NCI-H526 (cell line): ENCODE measurements around the gene RAD51B.
"Not testable (repeated sequence)": the region's sequence is repeated elsewhere in the genome, so short reads cannot be mapped to it uniquely, and the experiment has no call there.

Experiments
- DNase-seq, 2 experiments: peaks; one replicate each; lab custom pipeline; 2025; lab: John Stamatoyannopoulos, UW

RAD51B gene

GRCh38 chr14:67984274-67984673 is 164.7 kb downstream of the RAD51B start:
- no peak for DNase-seq

- no peak for DNase-seq
Observed at GRCh38 chr14:67986131-67986841, 166.7 kb downstream of the RAD51B start.

GRCh38 chr14:67987606-67988005 is 168.0 kb downstream of the RAD51B start:
- DNase-seq = no peak

DNA sequence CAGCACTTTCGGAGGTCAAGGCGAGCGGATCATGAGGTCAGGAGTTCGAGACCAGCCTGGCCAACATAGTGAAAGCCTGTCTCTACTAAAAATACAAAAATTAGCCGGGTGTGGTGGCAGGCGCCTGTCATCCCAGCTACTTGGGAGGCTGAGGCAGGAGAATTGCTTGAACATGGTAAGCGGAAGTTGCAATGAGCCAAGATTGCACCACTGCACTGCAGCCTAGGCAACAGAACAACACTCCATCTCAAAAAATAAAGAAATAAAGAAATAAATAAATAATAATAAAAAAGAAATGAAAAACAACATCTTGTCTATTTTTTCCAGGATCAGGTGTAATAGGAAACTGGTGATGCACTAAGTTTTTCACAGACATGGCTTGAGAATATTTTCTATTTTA is 168.6 kb downstream of the RAD51B start:
- not testable (repeated sequence) for DNase-seq

GRCh38 chr14:67990576-67990975 is 171.0 kb downstream of the RAD51B start:
- no peak for DNase-seq

DNA sequence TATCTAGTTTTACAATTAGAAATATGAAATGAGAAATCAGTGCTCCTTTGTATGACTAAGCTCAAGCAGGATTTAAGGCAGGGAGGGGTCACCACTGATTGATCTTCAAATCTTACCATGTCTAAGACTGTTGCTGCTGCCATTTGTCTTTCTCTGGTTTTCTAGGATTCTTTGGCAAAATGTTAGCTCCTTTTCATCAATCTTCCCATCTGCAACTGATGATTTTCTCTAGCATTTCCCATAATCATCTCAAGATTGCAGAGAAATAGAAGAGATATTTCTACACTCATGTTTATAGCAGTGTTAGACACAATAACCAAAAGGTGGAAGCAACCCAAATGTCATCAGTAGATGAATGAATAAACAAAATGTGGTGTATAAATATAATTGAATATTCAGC is 175.0 kb downstream of the RAD51B start:
- no peak for DNase-seq

GRCh38 chr14:67996235-67996634 is 176.7 kb downstream of the RAD51B start:
- no peak for DNase-seq

DNA sequence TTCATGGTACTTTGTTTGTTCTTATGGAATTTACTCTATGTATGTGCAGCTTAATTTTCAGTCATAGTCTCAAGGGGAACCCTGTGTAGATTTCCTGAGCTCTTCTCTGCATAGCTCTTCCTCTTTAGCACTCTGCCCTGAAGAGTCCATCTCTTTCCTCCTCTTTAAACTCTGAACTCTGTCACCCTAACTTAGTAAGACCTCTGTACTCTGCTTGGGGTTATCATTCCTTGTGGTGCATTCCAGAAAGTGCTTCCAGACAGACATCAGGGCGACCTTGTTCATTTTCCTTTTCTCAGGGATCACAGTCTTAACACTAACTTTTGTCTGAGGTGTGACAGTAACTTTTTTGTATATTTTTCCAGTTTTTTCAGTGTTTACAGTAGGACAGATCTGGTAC is 179.3 kb downstream of the RAD51B start:
- no peak for DNase-seq

DNA sequence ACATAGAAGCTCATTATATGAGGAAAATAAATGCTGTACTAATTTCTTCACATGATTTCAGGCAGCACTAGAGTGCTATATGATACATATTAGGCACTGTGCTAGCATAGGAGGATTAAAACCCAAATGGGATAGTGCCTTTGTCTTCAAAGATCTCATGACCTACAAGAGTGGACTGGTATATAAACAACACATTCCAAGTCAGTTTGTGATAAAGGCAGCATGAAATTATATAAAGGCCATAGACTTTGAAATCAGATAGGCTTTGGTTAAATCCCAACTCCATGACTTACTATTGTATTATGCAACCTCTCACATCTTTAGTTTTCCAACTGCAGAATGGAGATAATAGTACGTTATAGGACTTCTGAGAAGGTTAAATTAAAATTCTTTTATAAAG is 179.7 kb downstream of the RAD51B start:
- no peak for DNase-seq

DNA sequence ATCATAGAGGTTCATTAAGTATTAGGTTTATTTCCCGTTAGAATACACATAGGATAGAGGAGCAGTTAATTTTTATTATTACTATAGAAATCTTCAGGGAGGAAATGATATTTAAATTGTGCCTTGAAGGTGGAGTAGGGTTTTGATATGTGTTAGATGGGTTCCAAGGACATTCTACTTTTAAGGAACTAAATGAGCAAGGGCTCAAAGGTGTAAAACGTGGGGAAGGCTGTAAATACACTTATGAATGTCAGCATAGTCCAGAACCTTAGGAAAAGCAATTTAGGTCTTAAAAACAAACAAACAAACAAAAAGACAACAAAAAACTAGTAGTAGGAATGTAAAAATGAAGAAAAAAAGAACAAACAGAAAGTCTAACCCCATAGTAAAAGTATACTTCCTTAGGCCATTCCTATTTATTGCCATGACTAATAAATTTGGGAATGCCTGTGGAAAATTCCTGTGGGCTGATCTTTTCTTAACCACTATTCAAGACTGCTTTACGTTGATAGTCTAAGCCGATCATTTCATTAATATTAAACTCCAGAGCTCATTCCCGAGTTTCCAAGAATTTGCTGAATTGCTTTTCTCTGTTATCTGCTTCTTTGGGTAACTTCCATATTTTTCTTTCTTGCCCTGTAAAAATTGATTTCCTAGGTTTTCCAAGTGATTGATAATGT is 180.3 kb downstream of the RAD51B start:
- no peak for DNase-seq

DNA sequence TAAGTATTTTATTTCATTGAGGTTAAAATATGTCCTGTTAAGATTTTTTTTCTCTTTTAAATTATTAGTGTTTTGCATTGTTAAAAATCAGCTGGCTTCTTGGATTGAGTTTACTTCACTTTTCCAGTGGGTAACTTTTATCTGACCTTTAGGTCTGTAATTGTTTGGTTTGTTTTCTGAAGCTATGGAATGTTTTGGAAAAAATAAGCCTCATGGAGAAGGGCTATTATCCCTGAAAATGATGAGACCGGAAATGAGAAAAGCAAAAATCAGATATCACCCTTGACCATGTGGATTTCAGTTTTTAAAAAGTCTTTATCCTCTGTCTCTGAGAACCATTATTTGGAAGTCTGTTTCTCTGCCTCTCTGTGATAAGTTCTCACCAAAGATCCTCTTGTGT is 180.9 kb downstream of the RAD51B start:
- DNase-seq = no peak

DNA sequence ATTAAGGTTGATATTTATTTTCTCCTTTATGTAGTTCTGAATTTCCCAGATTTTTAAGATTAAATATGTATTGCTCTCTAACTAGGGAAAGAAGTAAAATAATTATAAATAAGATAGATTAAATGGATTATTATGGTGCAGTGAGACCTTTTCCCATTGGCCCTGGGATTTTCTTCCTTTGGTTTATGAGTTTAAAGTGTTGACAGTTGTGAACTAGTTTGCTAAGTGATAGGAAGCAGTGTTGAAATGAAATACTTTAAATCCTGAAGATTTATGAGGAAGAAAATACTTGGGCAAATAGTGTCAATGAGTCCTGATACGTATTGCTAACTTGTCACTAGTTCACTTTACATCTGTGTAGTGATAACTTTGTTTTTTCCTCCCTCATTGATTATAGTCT is 188.9 kb downstream of the RAD51B start:
- no peak for DNase-seq

- DNase-seq = no peak
Observed at GRCh38 chr14:68011406-68012028, 191.9 kb downstream of the RAD51B start.

DNA sequence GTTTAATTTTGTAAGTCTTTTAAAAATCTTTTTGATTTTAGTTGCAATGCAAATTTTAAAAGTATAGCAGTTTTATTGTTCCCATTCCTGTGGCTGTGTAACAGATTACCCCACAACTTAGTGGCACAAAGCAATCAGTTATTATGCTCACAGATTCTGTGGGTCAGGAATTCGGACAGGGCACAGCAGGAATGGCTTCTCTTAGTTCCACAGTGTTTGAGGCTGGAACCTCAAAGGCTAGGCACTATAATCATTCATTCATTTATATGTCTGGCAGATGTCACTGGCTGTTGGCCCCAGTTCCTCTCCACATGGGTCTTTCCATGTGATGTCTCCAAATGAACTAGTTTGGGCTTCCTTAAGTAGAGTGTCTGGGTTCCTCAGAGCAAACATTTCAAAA is 193.3 kb downstream of the RAD51B start:
- peak in 1 of 2 experiments; percentile 17 for DNase-seq

DNA sequence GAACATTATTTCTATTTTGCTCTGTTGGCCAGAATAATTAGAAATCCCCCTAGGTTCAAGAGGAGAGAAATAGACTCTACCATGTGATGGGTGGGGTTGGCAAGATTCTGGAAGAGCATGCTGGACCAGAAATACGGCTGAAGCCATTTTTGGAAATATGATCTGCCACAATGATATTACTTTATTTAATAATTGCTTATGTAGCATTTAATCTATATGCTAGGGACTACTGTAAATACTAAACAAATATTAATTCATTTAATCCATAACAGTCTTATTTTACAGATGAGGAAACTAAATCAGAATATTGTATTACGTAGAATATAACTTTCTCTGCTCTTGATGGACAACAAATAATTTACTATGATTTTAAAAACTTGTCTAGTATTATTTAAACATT is 193.7 kb downstream of the RAD51B start:
- no peak for DNase-seq

DNA sequence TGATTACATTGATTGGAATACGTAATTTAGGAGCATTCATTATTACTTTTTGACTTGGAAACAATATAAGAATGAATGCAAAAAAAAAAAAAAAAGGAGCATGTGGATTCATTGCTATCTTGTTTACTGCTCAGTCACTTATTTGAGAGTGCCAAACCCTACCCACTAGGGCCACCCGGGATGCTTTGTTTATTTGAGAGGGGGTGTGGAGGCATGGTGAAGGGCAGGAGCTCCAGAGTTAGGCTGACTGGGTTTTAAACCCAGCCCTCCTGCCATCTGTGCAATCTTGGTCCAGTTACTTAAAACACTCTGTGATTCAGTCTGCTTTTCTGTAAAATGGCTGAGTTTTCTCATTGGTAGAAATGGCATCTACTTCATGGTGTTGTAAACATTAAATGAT is 195.2 kb downstream of the RAD51B start:
- DNase-seq = no peak

DNA sequence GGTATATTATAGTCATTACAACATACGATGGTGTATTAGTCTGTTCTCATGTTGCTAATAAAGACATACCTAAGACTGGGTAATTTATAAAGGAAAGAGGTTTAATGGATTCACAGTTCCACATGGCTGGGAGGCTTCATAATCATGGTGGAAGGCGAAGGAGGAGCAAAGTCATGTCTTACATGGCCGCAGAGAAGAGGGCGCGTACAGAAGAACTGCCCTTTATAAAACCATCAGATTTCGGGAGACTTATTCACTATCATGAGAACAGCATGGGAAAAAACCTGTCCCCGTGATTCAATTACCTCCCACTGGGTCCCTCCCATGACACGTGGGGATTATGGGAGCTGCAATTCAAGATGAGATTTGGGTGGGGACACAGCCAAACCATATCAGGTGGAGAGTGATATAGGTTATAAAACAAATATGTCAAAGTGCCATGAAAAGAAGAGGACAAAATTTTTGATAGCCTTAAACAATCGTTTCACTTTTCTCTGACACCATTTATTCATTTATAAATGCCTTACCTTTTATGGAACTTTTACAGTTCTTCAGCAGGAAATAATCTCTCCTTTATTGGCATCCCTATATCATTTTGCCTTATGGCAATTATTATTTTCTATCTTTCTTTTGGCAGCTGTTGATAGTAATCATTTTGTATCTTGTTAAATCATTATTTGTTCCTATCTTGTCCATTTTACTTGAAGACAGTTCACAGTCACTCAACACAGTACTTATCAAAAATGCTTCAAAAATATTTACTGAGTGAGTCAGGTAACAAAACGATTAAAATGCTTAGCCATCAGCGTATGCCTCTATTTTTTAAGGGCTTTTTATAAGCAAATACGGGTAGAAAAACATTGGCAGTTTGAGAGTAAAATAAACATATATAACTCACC is 196.0 kb downstream of the RAD51B start:
- DNase-seq = no peak

GRCh38 chr14:68016255-68016914 is 196.8 kb downstream of the RAD51B start:
- no peak for DNase-seq

- DNase-seq = peak; percentile 76 to 77
Observed at GRCh38 chr14:68018598-68018997, 199.0 kb downstream of the RAD51B start.

DNA sequence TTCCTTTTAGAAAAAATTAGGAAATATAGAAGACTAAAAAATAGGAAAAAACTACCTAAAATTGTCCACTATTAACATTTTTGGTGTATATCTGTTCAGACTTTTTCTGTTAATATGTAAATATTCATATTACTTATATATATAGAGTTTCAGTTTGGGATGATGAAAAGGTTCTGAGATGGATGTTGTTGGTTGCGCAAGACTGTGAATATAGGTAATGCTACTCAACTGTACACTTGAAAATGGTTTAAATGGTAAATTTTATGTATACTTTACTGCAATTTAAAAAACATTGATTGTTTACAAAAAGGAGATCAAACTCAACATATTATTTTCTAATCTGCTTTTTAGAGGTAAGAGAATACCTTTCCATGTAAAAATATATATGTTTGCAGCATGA is 200.9 kb downstream of the RAD51B start:
- DNase-seq = peak; percentile 38 to 55

DNA sequence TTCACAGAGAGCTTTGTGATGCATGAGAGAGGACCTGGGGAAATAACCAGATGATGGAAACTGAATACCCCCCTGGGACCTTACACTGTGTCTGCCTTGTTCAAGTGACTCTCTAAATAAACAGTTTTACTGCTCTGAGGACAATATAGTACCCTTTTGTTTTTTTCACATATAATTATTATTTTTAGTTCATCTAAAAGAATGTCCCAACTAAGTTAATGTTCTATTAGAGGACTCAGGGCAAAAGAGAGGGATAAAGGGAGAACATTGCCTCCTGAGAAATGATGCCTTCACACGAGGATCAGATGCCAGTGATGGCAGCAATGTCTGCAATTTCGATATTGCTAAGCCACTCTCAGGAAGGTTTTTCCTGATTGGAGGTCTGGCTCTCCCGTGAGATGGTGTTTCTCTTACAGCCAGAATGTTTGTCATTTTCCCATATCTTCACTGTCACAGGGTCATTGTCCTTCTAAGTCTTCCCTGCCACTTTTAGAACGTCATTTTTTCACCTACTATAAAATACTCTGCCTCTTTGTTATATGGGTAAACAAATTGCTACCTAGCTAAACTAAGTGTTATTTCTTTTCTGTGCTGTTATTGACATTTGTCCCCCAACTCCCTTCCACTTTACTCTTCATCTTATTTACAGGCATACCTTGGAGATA is 201.6 kb downstream of the RAD51B start:
- DNase-seq = peak; percentile 93 to 96
